RWPE1 (cell line): ENCODE results near the gene ZNF516.
A peak's percentile ranks its signal among the peaks of the same experiment; 100 is the strongest.
"Not testable (repeated sequence)": the region's sequence is repeated elsewhere in the genome, so short reads cannot be mapped to it uniquely, and the experiment has no call there.

ENCODE experiments used
- CTCF ChIA-PET: fragments of 350-600 bp; sonication (Branson Sonifier 250); formaldehyde crosslinking; extraction: SDS; loops from one replicate; lab custom pipeline; 2021; lab: Yijun Ruan, JAX
- POLR2A ChIA-PET: fragments of 400-600 bp; formaldehyde crosslinking; extraction: SDS; loops from one replicate; lab custom pipeline; 2020; ENCODE audit warnings: antibody characterized with exemption; ENCODE audit not compliant: low non-redundant PET; lab: Yijun Ruan, JAX
- DNase-seq: peaks from one replicate; pipeline ENCODE4 v3.0.0; 2012; ENCODE audit warnings: low spot score
- H3K27ac ChIP-seq: fragments of 450-650 bp; 2 replicates; pipeline ENCODE4 v1.5.1; 2017
- CTCF ChIP-seq: fragments of 450-650 bp; conservative IDR thresholded peaks from 2 replicates; pipeline ENCODE4 v1.5.1; 2017; ENCODE audit warnings: low read depth, mild to moderate bottlenecking

The ZNF516 gene, protein sequence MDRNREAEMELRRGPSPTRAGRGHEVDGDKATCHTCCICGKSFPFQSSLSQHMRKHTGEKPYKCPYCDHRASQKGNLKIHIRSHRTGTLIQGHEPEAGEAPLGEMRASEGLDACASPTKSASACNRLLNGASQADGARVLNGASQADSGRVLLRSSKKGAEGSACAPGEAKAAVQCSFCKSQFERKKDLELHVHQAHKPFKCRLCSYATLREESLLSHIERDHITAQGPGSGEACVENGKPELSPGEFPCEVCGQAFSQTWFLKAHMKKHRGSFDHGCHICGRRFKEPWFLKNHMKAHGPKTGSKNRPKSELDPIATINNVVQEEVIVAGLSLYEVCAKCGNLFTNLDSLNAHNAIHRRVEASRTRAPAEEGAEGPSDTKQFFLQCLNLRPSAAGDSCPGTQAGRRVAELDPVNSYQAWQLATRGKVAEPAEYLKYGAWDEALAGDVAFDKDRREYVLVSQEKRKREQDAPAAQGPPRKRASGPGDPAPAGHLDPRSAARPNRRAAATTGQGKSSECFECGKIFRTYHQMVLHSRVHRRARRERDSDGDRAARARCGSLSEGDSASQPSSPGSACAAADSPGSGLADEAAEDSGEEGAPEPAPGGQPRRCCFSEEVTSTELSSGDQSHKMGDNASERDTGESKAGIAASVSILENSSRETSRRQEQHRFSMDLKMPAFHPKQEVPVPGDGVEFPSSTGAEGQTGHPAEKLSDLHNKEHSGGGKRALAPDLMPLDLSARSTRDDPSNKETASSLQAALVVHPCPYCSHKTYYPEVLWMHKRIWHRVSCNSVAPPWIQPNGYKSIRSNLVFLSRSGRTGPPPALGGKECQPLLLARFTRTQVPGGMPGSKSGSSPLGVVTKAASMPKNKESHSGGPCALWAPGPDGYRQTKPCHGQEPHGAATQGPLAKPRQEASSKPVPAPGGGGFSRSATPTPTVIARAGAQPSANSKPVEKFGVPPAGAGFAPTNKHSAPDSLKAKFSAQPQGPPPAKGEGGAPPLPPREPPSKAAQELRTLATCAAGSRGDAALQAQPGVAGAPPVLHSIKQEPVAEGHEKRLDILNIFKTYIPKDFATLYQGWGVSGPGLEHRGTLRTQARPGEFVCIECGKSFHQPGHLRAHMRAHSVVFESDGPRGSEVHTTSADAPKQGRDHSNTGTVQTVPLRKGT

GRCh38 chr18:76495006-76495370, at the start of gene ZNF516:
Gene ZNF516, minus strand, starts transcription at chr18:76495242. Its CDS starts 52,188 bp downstream, at chr18:76443054.
- H3K27ac ChIP-seq = peak within 1 kb of the TSS; percentile 93
- peak; percentile 13 for DNase-seq
- TF ChIP-seq CTCF = no peak
- CTCF ChIA-PET = no interaction called here
- POLR2A ChIA-PET = no interaction called here

- no peak for TF ChIP-seq CTCF
- DNase-seq = no peak
- CTCF ChIA-PET = no interaction called here
- no peak overlapping the region for H3K27ac ChIP-seq
- POLR2A ChIA-PET = no interaction called here
These were observed 43.8 kb upstream of the ZNF516 start for GRCh38 chr18:76538846-76539245.

GRCh38 chr18:76537621-76538020, 42.6 kb upstream of the ZNF516 start:
- CTCF ChIA-PET = no interaction called here
- DNase-seq = no peak
- no peak overlapping the region for H3K27ac ChIP-seq
- POLR2A ChIA-PET = no interaction called here
- no peak for TF ChIP-seq CTCF

GRCh38 chr18:76536593-76536992, 41.6 kb upstream of the ZNF516 start:
- DNase-seq, CTCF ChIA-PET, H3K27ac ChIP-seq, POLR2A ChIA-PET: not testable (repeated sequence)

DNA sequence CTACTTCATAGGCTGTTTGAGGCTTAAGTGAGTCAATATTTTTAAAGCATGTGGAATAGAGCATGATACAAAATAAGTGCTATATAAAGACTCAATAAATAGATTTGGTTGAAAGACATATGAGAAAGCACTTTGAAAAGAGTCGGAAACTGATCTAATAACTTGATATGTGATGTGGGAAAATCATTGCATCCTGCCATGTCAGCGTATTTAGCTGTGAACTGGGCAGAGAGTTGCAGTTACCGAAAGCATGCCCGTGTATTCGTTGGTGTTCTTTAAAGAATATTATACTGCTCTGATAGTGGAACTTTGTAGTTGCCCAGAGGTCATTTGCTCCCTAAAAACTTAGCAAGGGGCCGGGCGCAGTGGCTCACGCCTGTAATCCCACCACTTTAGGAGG, 37.8 kb upstream of the ZNF516 start:
- POLR2A ChIA-PET = no interaction called here
- no peak for TF ChIP-seq CTCF
- CTCF ChIA-PET = no interaction called here
- no peak for DNase-seq
- no peak overlapping the region for H3K27ac ChIP-seq

- ChIA-PET CTCF (no interaction called here), POLR2A (no interaction called here)
- H3K27ac ChIP-seq = no peak overlapping the region
- DNase-seq = no peak
- TF ChIP-seq CTCF = no peak
These were observed 35.8 kb upstream of the ZNF516 start for GRCh38 chr18:76530846-76531245.
